SU-DHL-6 (cell line): ENCODE results near the gene PDE3A.

ENCODE experiments used
- H2AFZ ChIP-seq: fragments of 200-600 bp; sonication (generic); 2 replicates; pipeline ENCODE4 v1.6.1; 2014; ENCODE audit warnings: low read depth, mild to moderate bottlenecking, moderate library complexity, mixed read lengths, antibody characterized with exemption, low read length; ENCODE audit not compliant: severe bottlenecking
- H3F3A ChIP-seq: fragments of 200-600 bp; shearing (Covaris generic); 2 replicates; pipeline ENCODE4 v1.6.0; 2016; ENCODE audit warnings: antibody characterized with exemption, mild to moderate bottlenecking; ENCODE audit not compliant: insufficient read depth
- H3K27ac ChIP-seq: fragments of 200-600 bp; sonication (generic); 2 replicates; pipeline ENCODE4 v1.5.1; 2016; ENCODE audit warnings: low read depth, mild to moderate bottlenecking, low read length, moderate library complexity, mixed read lengths
- H3K27me3 ChIP-seq: fragments of 200-600 bp; sonication (generic), shearing (Covaris generic); 2 replicates; pipeline ENCODE4 v1.6.0; 2014; ENCODE audit warnings: mild to moderate bottlenecking, low read length
- H3K36me3 ChIP-seq: fragments of 200-600 bp; sonication (generic); 2 replicates; pipeline ENCODE4 v1.6.1; 2014; ENCODE audit warnings: mild to moderate bottlenecking, low read length, mixed read lengths
- H3K4me2 ChIP-seq: fragments of 300-600, 200-600 bp; shearing (Covaris generic), sonication (generic); 2 replicates; pipeline ENCODE4 v1.6.0; 2014; ENCODE audit warnings: low read length, low read depth, mild to moderate bottlenecking; ENCODE audit not compliant: poor library complexity, severe bottlenecking
- H3K4me3 ChIP-seq: fragments of 200-600 bp; sonication (generic); 2 replicates; pipeline ENCODE4 v1.5.1; 2014; ENCODE audit warnings: antibody characterized with exemption, low read length, mild to moderate bottlenecking, mixed read lengths; ENCODE audit not compliant: insufficient read depth, poor library complexity, severe bottlenecking
- H3K79me2 ChIP-seq: fragments of 200-600 bp; sonication (generic); 2 replicates; pipeline ENCODE4 v1.6.1; 2014; ENCODE audit warnings: mild to moderate bottlenecking, low read length, moderate library complexity; ENCODE audit not compliant: insufficient read depth
- H3K9ac ChIP-seq: fragments of 200-600 bp; sonication (generic); 2 replicates; pipeline ENCODE4 v1.7.0; 2014; ENCODE audit warnings: mild to moderate bottlenecking, low read length
- H3K9me2 ChIP-seq: fragments of 200-600 bp; sonication (generic); replicated peaks from 2 replicates; pipeline ENCODE4 v1.6.1; 2014; ENCODE audit warnings: low read length; ENCODE audit not compliant: insufficient read depth
- H3K9me3 ChIP-seq: fragments of 200-600 bp; sonication (generic); 2 replicates; pipeline ENCODE4 v1.6.1; 2014; ENCODE audit warnings: low read length, mixed read lengths; ENCODE audit not compliant: insufficient read depth
- H4K20me1 ChIP-seq: fragments of 200-600 bp; sonication (generic); 2 replicates; pipeline ENCODE4 v1.6.1; 2014; ENCODE audit warnings: low read depth, mild to moderate bottlenecking, antibody characterized with exemption, low read length, moderate library complexity, mixed read lengths
- CTCF ChIP-seq: fragments of 200-600 bp; sonication (generic); IDR thresholded peaks from one replicate; pipeline ENCODE4 v1.5.1; 2017; ENCODE audit warnings: antibody characterized with exemption, mild to moderate bottlenecking, low read length, moderate library complexity; ENCODE audit not compliant: insufficient read depth, poor library complexity, severe bottlenecking
- EZH2phosphoT487 ChIP-seq: fragments of 200-600 bp; sonication (generic), shearing (Covaris generic); conservative IDR thresholded peaks from 2 replicates; pipeline ENCODE4 v1.6.1; 2018; ENCODE audit warnings: mild to moderate bottlenecking, antibody characterized with exemption, low read length, moderate library complexity, mixed read lengths

The PDE3A gene

GRCh38 chr12:20508962-20509361 lies 140.6 kb downstream of the PDE3A start:
- H3K9ac ChIP-seq = no peak overlapping the region
- H3K27me3 ChIP-seq = no peaks in the 10 kb centered on the region
- TF ChIP-seq EZH2phosphoT487 = no peak
- no peak for TF ChIP-seq CTCF
- no peak overlapping the region for H3K4me3 ChIP-seq
- no peak overlapping the region for H2AFZ ChIP-seq
- H3K4me2 ChIP-seq = no peak overlapping the region
- H3K9me3 ChIP-seq = no peaks in the 10 kb centered on the region
- H3K9me2 ChIP-seq = no peaks in the 10 kb centered on the region
- H3F3A ChIP-seq = no peaks in the 10 kb centered on the region
- no peaks in the 10 kb centered on the region for H3K36me3 ChIP-seq
- H3K27ac ChIP-seq = no peak overlapping the region
- H4K20me1 ChIP-seq = no peaks in the 10 kb centered on the region
- H3K79me2 ChIP-seq = no peaks in the 10 kb centered on the region

- no peaks in the 10 kb centered on the region for H3K36me3 ChIP-seq
- H3K4me2 ChIP-seq = no peak overlapping the region
- H3K9me2 ChIP-seq = no peaks in the 10 kb centered on the region
- TF ChIP-seq EZH2phosphoT487 = no peak
- TF ChIP-seq CTCF = no peak
- no peaks in the 10 kb centered on the region for H3K27me3 ChIP-seq
- H3K9me3 ChIP-seq = no peaks in the 10 kb centered on the region
- H2AFZ ChIP-seq = no peak overlapping the region
- H3K4me3 ChIP-seq = no peak overlapping the region
- H3F3A ChIP-seq = no peaks in the 10 kb centered on the region
- no peaks in the 10 kb centered on the region for H4K20me1 ChIP-seq
- no peak overlapping the region for H3K27ac ChIP-seq
- no peak overlapping the region for H3K9ac ChIP-seq
- H3K79me2 ChIP-seq = no peaks in the 10 kb centered on the region
Measured at GRCh38 chr12:20510811-20511210, 142.5 kb downstream of the PDE3A start.

- Histone ChIP-seq H3K27ac (no peak overlapping the region), H2AFZ (no peak overlapping the region), H3K79me2 (no peaks in the 10 kb centered on the region), H3K9ac (no peak overlapping the region), H3K27me3 (no peaks in the 10 kb centered on the region), H3K4me2 (no peak overlapping the region), H3F3A (no peaks in the 10 kb centered on the region), H4K20me1 (no peaks in the 10 kb centered on the region), H3K36me3 (no peaks in the 10 kb centered on the region), H3K9me3 (no peaks in the 10 kb centered on the region), H3K4me3 (no peak overlapping the region), H3K9me2 (no peaks in the 10 kb centered on the region)
- TF ChIP-seq CTCF = no peak
- no peak for TF ChIP-seq EZH2phosphoT487
Measured at GRCh38 chr12:20513189-20513588, 144.9 kb downstream of the PDE3A start.
